A549 (cell line): ENCODE measurements around the gene THSD7A. TPM values are rescaled to one million over a fixed set of nuclear protein-coding genes. Genes with fewer than 3 reads are reported as not detected.

Experiments used
- ATAC-seq, 2 experiments: fragments of 200-7000 bp in 1 of 2; fragments of >200 bp in 1 of 2; cut with Nextera tagmentation in 1 of 2; cut with Tn5 transposase in 1 of 2; 3 replicates each; pipeline versions ENCODE4 v1.8.0 to v1.9.1; 2018 to 2020; ENCODE audit warnings: mild to moderate bottlenecking in 1 of 2, moderate library complexity in 1 of 2
- CTCF ChIA-PET: fragments of 300-600 bp; sonication (Branson Sonifier 250); formaldehyde crosslinking; extraction: SDS; loops from one replicate; lab custom pipeline; 2021; ENCODE audit warnings: antibody characterized with exemption, inconsistent platforms; lab: Yijun Ruan, JAX
- POLR2A ChIA-PET: fragments of 350-600 bp; formaldehyde crosslinking; extraction: SDS; loops from one replicate; lab custom pipeline; 2021; ENCODE audit warnings: antibody characterized with exemption, inconsistent platforms; lab: Yijun Ruan, JAX
- DNase-seq, 2 experiments: peaks; one replicate each; pipeline versions ENCODE4 v3.0.0 to v3.0.0-alpha.2; 2011 to 2016; ENCODE audit warnings: low read depth in 1 of 2, low spot score in 1 of 2
- FAIRE-seq: peaks from 2 replicates; lab custom pipeline; 2011; peaks lifted over from hg19 to GRCh38; lab: Jason Lieb, UNC
- H3K27ac ChIP-seq, 2 experiments: fragments of >200 bp; sonication (Bioruptor Twin); formaldehyde crosslinking; 3 replicates each; pipeline ENCODE4 v1.5.1; 2016 to 2017
- H3K4me1 ChIP-seq: fragments of >200 bp; sonication (Bioruptor Twin); formaldehyde crosslinking; 3 replicates; pipeline ENCODE4 v1.6.1; 2016
- H3K4me2 ChIP-seq: fragments of >200 bp; sonication (Bioruptor Twin); formaldehyde crosslinking; 3 replicates; pipeline ENCODE4 v1.6.1; 2016
- H3K4me3 ChIP-seq: fragments of >200 bp; sonication (Bioruptor Twin); formaldehyde crosslinking; 3 replicates; pipeline ENCODE4 v1.5.1; 2016
- H3K9me3 ChIP-seq: fragments of >200 bp; sonication (Bioruptor Twin); formaldehyde crosslinking; 3 replicates; pipeline ENCODE4 v1.6.1; 2016
- BHLHE40 ChIP-seq: IDR thresholded peaks from 2 replicates; pipeline ENCODE4 v1.6.1; 2012; ENCODE audit warnings: low read depth, low read length, inconsistent platforms
- CBX2 ChIP-seq: fragments of 200-600 bp; sonication (generic); IDR thresholded peaks from 2 replicates; pipeline ENCODE4 v1.6.1; 2016; ENCODE audit warnings: low read depth, mild to moderate bottlenecking, borderline replicate concordance
- CHD4 ChIP-seq: fragments of 200-600 bp; sonication (generic); IDR thresholded peaks from 2 replicates; pipeline ENCODE4 v1.6.1; 2016; ENCODE audit warnings: antibody characterized with exemption, mild to moderate bottlenecking, borderline replicate concordance
- EHMT2 ChIP-seq: fragments of 200-600 bp; sonication (generic); IDR thresholded peaks from 2 replicates; pipeline ENCODE4 v1.6.1; 2016; ENCODE audit warnings: antibody characterized with exemption, low read depth, mild to moderate bottlenecking, moderate library complexity
- EP300 ChIP-seq, 2 experiments: fragments of >200 bp; sonication (Bioruptor Twin); formaldehyde crosslinking; IDR thresholded peaks; 2 replicates in 1 of 2; 3 replicates in 1 of 2; pipeline ENCODE4 v1.6.1; 2016 to 2017
- FOSB ChIP-seq: fragments of 250-450 bp; sonication (Bioruptor Pico); IDR thresholded peaks from 2 replicates; pipeline ENCODE4 v1.5.0; 2020; ENCODE audit warnings: mild to moderate bottlenecking, moderate library complexity
- FOXS1 ChIP-seq: fragments of 250-450 bp; sonication (Bioruptor Pico); IDR thresholded peaks from 2 replicates; pipeline ENCODE4 v1.5.0; 2020; ENCODE audit warnings: mild to moderate bottlenecking, moderate library complexity
- HOXA7 ChIP-seq: fragments of 250-450 bp; sonication (Bioruptor Pico); IDR thresholded peaks from 2 replicates; pipeline ENCODE4 v1.5.0; 2020; ENCODE audit warnings: mild to moderate bottlenecking, moderate library complexity
- HOXB13 ChIP-seq: fragments of 250-450 bp; sonication (Bioruptor Pico); IDR thresholded peaks from 2 replicates; pipeline ENCODE4 v1.5.0; 2020; ENCODE audit warnings: low read depth, mild to moderate bottlenecking, moderate library complexity
- HOXB5 ChIP-seq: fragments of 250-450 bp; sonication (Bioruptor Pico); IDR thresholded peaks from 2 replicates; pipeline ENCODE4 v1.5.0; 2020; ENCODE audit warnings: mild to moderate bottlenecking, moderate library complexity
- JUN ChIP-seq, 2 experiments: fragments of >200 bp; sonication (Bioruptor Twin); formaldehyde crosslinking; IDR thresholded peaks; 2 replicates in 1 of 2; 3 replicates in 1 of 2; pipeline ENCODE4 v1.6.1; 2016 to 2017
- KDM1A ChIP-seq: fragments of 200-600 bp; sonication (generic); IDR thresholded peaks from 2 replicates; pipeline ENCODE4 v1.6.1; 2016; ENCODE audit warnings: low read depth, mild to moderate bottlenecking
- NFE2L2 ChIP-seq: fragments of 150-350 bp; conservative IDR thresholded peaks from 2 replicates; pipeline ENCODE4 v1.6.1; 2014; ENCODE audit warnings: low read length
- PHF8 ChIP-seq: fragments of 200-600 bp; sonication (generic); IDR thresholded peaks from 2 replicates; pipeline ENCODE4 v1.6.1; 2016; ENCODE audit warnings: low read depth, mild to moderate bottlenecking, antibody characterized with exemption, moderate library complexity, borderline replicate concordance
- POLR2A ChIP-seq: IDR thresholded peaks from 2 replicates; pipeline ENCODE4 v1.6.1; 2012; ENCODE audit warnings: mild to moderate bottlenecking, low read length
- RCOR1 ChIP-seq: fragments of 150-350 bp; IDR thresholded peaks from 2 replicates; pipeline ENCODE4 v1.6.1; 2014; ENCODE audit warnings: antibody characterized with exemption, low read length, low read depth
- RNF2 ChIP-seq: fragments of 200-600 bp; sonication (generic); IDR thresholded peaks from 2 replicates; pipeline ENCODE4 v1.6.1; 2016; ENCODE audit warnings: low read depth, mild to moderate bottlenecking, antibody characterized with exemption, moderate library complexity, borderline replicate concordance
- SMC3 ChIP-seq: fragments of >200 bp; sonication (Bioruptor Twin); formaldehyde crosslinking; IDR thresholded peaks from 3 replicates; pipeline ENCODE4 v1.6.1; 2018; ENCODE audit warnings: inconsistent platforms
- SREBF2 ChIP-seq: fragments of 450-650 bp; IDR thresholded peaks from 2 replicates; pipeline ENCODE4 v1.6.1; 2014; ENCODE audit warnings: mild to moderate bottlenecking, moderate library complexity
- ZFP36 ChIP-seq: fragments of 450-650 bp; IDR thresholded peaks from 2 replicates; pipeline ENCODE4 v1.6.1; 2014; ENCODE audit warnings: borderline replicate concordance; ENCODE audit not compliant: partially characterized antibody
- ZNF302 ChIP-seq: fragments of 250-450 bp; sonication (Bioruptor Pico); IDR thresholded peaks from 2 replicates; pipeline ENCODE4 v1.9.0; 2021; ENCODE audit warnings: inconsistent platforms, mild to moderate bottlenecking, moderate library complexity
- WGBS: methylation state at CpG from one replicate; pipeline ENCODE4 v1.1.6; 2017; ENCODE audit errors: missing lambda C conversion rate; 5-methylcytosine and 5-hydroxymethylcytosine counted together
- polyA plus RNA-seq, 4 experiments: library from polyadenylated mRNA; depleted of rRNA in 3 of 4; stranded (reverse); fragments of >200 nt; fragmentation: RNase III in 1 of 4; extraction: RNeasy Plus Mini Kit Qiagen cat#74134 plus additional on column Dnase treatment in 1 of 4; gene quantifications; 2 replicates in 3 of 4; 3 replicates in 1 of 4; pipeline ENCODE4 v1.2.3, GENCODE V29; 2011 to 2017
- TF ChIP-seq, protein P1 (sequence below): fragments of >200 bp; sonication (Bioruptor Twin); formaldehyde crosslinking; IDR thresholded peaks from 2 replicates; pipeline ENCODE4 v1.6.1; 2016
- TF ChIP-seq, protein P2 (sequence below): fragments of >200 bp; sonication (Bioruptor Twin); formaldehyde crosslinking; IDR thresholded peaks from 3 replicates; pipeline ENCODE4 v1.6.1; 2016
- TF ChIP-seq, protein P3 (sequence below): IDR thresholded peaks from 2 replicates; pipeline ENCODE4 v1.6.1; 2012
- TF ChIP-seq, protein P4 (sequence below): fragments of 250-450 bp; sonication (Bioruptor Pico); IDR thresholded peaks from 2 replicates; pipeline ENCODE4 v1.5.0; 2021; ENCODE audit warnings: mild to moderate bottlenecking, moderate library complexity, borderline replicate concordance

The THSD7A gene
- polyA plus RNA-seq, 2 of the 4 experiments (the other 2 are of a cell fraction), result 5.7 to 11.8 TPM

DNA sequence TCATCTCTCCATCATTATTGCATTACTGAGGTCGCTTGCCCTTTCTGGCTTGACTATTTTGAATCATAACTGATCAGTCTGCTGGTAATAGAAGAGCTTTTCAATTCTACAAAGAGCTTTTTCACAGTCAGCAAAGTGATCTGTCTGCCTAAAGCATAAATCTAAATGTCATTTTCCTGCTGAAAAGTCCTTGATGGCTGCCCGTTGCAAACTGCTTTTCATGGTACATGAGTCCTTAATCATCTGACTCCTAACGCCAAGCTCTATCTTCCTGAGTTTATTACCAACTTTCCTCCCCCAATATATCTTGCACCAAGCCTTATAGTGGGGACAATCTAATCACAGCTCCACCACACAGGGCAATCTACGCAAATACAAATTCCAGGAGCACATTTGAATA lies 39.8 kb downstream of the THSD7A start:
- TF ChIP-seq CBX2 (no peak), JUN (IDR thresholded peaks at IDR 0.05) (0 out of 5 replicates have a peak, but pooled peaks of 1 of the 2 experiments have one; percentile 13), SMC3 (no peak), SREBF2 (no peak)
- H3K4me3 ChIP-seq, result 0 out of 3 replicates have a peak overlapping the region, but pooled peaks have one; percentile 0
- ATAC-seq (peak in 1 of 2 experiments; percentile 38; a peak in 4 of 6 replicates), FAIRE-seq (no peak), DNase-seq (no peak)
- 43% methylated on average over 4 of the region's 4 CpGs for WGBS
- H3K27ac ChIP-seq, result peak overlapping the region; percentile 84 to 88
- no peaks in the 10 kb centered on the region for H3K9me3 ChIP-seq
- ChIA-PET POLR2A (no interaction called here), CTCF (no interaction called here)
- peak overlapping the region; percentile 57 for H3K4me2 ChIP-seq
- H3K4me1 ChIP-seq, result peaks cover 34% of the 10 kb centered on the region; the same call in 2 of the 3 replicates

DNA sequence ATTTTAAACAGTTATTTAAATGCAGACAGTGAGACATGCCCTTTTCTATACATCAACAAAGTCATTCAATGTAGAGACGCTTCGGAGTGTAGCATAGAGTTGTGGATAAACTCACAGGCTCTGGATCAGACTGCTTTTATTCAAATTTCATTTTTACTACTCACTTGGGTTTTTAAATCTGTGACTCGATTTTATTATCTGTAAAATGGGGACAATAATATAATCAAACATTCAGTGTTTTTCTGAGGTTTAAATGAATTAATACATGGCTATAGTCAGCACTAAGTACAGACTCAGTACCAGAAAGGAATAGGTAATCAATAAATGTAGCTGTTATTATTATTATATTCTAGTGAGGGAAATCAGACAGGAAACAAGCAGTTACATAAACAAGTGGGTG lies 43.4 kb downstream of the THSD7A start:
- TF ChIP-seq ZNF302 (CRISPR knock-in tag) (no peak), FOSB (CRISPR knock-in tag) (no peak), KDM1A (peak; percentile 73; the same call in 1 of the 2 replicates), HOXB5 (CRISPR knock-in tag) (no peak), EHMT2 (no peak), PHF8 (no peak), EP300 (IDR thresholded peaks at IDR 0.05) (no peak), CBX2 (no peak), POLR2A (no peak), CHD4 (peak; percentile 68; the same call in 1 of the 2 replicates), ZFP36 (no peak), HOXB13 (no peak), HOXA7 (CRISPR knock-in tag) (no peak), BHLHE40 (no peak)
- TF ChIP-seq, protein P1, sequence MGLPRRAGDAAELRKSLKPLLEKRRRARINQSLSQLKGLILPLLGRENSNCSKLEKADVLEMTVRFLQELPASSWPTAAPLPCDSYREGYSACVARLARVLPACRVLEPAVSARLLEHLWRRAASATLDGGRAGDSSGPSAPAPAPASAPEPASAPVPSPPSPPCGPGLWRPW, result no peak
- TF ChIP-seq, protein P2, sequence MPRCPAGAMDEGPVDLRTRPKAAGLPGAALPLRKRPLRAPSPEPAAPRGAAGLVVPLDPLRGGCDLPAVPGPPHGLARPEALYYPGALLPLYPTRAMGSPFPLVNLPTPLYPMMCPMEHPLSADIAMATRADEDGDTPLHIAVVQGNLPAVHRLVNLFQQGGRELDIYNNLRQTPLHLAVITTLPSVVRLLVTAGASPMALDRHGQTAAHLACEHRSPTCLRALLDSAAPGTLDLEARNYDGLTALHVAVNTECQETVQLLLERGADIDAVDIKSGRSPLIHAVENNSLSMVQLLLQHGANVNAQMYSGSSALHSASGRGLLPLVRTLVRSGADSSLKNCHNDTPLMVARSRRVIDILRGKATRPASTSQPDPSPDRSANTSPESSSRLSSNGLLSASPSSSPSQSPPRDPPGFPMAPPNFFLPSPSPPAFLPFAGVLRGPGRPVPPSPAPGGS, result no peak

DNA sequence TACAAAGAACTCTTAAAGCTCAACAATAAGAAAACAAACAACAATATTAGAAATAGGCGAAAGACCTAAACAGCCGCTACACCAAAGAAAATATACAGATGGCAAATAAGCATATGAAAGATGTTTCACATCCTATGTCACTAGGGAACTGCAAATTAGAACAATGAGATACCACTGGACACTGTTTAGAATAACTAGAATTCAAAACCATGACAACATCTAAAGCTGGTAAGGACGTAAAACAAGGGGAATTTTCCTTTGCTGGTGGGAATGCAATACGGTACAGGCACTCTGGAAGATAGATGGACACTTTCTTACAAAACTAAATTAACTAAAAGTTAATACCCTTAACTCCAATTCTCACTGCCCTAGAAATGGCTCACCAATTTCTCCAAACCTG lies 44.5 kb downstream of the THSD7A start:
- DNase-seq (peak in 1 of 2 experiments; percentile 60), FAIRE-seq (no peak), ATAC-seq (no peak)
- Histone ChIP-seq H3K4me1 (peaks cover 68% of the 10 kb centered on the region), H3K4me3 (no peak overlapping the region), H3K9me3 (no peaks in the 10 kb centered on the region), H3K4me2 (peak overlapping the region; percentile 71), H3K27ac (peak overlapping the region; percentile 80 to 84)
- ChIA-PET CTCF (no interaction called here), POLR2A (no interaction called here)
- WGBS, result 61% methylated on average over 4 of the region's 4 CpGs
- 0 out of 2 replicates have a peak, but pooled peaks have one; percentile 38 for TF ChIP-seq HOXB13
- TF ChIP-seq, protein P3, sequence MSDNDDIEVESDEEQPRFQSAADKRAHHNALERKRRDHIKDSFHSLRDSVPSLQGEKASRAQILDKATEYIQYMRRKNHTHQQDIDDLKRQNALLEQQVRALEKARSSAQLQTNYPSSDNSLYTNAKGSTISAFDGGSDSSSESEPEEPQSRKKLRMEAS, result no peak
- TF ChIP-seq FOXS1 (CRISPR knock-in tag), result no peak
- TF ChIP-seq, protein P4, sequence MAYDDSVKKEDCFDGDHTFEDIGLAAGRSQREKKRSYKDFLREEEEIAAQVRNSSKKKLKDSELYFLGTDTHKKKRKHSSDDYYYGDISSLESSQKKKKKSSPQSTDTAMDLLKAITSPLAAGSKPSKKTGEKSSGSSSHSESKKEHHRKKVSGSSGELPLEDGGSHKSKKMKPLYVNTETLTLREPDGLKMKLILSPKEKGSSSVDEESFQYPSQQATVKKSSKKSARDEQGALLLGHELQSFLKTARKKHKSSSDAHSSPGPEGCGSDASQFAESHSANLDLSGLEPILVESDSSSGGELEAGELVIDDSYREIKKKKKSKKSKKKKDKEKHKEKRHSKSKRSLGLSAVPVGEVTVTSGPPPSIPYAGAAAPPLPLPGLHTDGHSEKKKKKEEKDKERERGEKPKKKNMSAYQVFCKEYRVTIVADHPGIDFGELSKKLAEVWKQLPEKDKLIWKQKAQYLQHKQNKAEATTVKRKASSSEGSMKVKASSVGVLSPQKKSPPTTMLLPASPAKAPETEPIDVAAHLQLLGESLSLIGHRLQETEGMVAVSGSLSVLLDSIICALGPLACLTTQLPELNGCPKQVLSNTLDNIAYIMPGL (CRISPR knock-in tag), result 0 out of 2 replicates have a peak, but pooled peaks have one; percentile 23
- no peak for TF ChIP-seq NFE2L2
- TF ChIP-seq SREBF2, result no peak
- TF ChIP-seq RCOR1, result no peak
- no peak for TF ChIP-seq RNF2
- TF ChIP-seq, all 56 proteins: peak for 2

More for the DNA sequence above, 43.4 kb downstream of the THSD7A start:
- FAIRE-seq (no peak), ATAC-seq (no peak), DNase-seq (no peak)
- Histone ChIP-seq H3K4me2 (no peak overlapping the region), H3K9me3 (no peaks in the 10 kb centered on the region), H3K4me3 (no peak overlapping the region), H3K4me1 (peaks cover 65% of the 10 kb centered on the region), H3K27ac (peak overlapping the region; percentile 80 to 84)
- ChIA-PET POLR2A (no interaction called here), CTCF (interaction anchor here (0.9 kb wide), 1 partner anchor 40 kb away, joined by 4 read pairs; no protein-coding TSS in a partner anchor)
- WGBS, result 69% methylated on average over 3 of the region's 3 CpGs
